Mesothelial cell of epicardium (in vitro differentiated cells): ENCODE results near the gene IFIT3. TPM values are rescaled to one million over a fixed set of nuclear protein-coding genes. Genes with fewer than 3 reads are reported as not detected.
"Not testable (repeated sequence)": the region's sequence is repeated elsewhere in the genome, so short reads cannot be mapped to it uniquely, and the experiment has no call there.

Experiments
- DNase-seq, 2 experiments: peaks; one replicate each; pipeline ENCODE4 v3.0.0; 2021; ENCODE audit warnings: low spot score in 2 of 2; ENCODE audit not compliant: unreplicated experiment in 2 of 2
- H3K27ac Mint-ChIP-seq: 2 replicates; pipeline ENCODE4 v1.8.0; 2021; ENCODE audit warnings: mixed read lengths
- H3K27me3 Mint-ChIP-seq: 2 replicates; pipeline ENCODE4 v1.8.0; 2021; ENCODE audit warnings: low read depth, mixed read lengths
- H3K36me3 Mint-ChIP-seq: 2 replicates; pipeline ENCODE4 v1.8.0; 2021; ENCODE audit warnings: mixed read lengths
- H3K4me1 Mint-ChIP-seq: 2 replicates; pipeline ENCODE4 v1.8.0; 2021; ENCODE audit warnings: mixed read lengths
- H3K4me3 Mint-ChIP-seq: 2 replicates; pipeline ENCODE4 v1.8.0; 2021; ENCODE audit warnings: mild to moderate bottlenecking, moderate library complexity, mixed read lengths
- H3K9me3 Mint-ChIP-seq: 2 replicates; pipeline ENCODE4 v1.8.0; 2021; ENCODE audit warnings: mixed read lengths
- CTCF ChIP-seq: fragments of 200-600 bp; sonication (generic); IDR thresholded peaks from one replicate; pipeline ENCODE4 v1.5.0; 2021; ENCODE audit warnings: antibody characterized with exemption; ENCODE audit not compliant: unreplicated experiment
- total RNA-seq: library from RNA; stranded (reverse); gene quantifications from 3 replicates; pipeline ENCODE4 v1.2.1, GENCODE V29; 2021

The IFIT3 gene
- total RNA-seq, 1 donor from 2014 or later = 17.8 TPM

- H3K4me1 Mint-ChIP-seq = peaks cover 75% of the 10 kb centered on the region
- no peak for TF ChIP-seq CTCF
- H3K27me3 Mint-ChIP-seq = no peaks in the 10 kb centered on the region
Measured at GRCh38 chr10:89347701-89348457, 20.1 kb downstream of the IFIT3 start.

GRCh38 chr10:89348481-89348880 lies 20.7 kb downstream of the IFIT3 start:
- Mint-ChIP-seq H3K4me3 (no peak overlapping the region), H3K4me1 (peaks cover 72% of the 10 kb centered on the region), H3K9me3 (no peaks in the 10 kb centered on the region), H3K27ac (peak overlapping the region; percentile 77), H3K27me3 (no peaks in the 10 kb centered on the region), H3K36me3 (peaks cover 2% of the 10 kb centered on the region)
- DNase-seq = no peak
- TF ChIP-seq CTCF = no peak

More at GRCh38 chr10:89347701-89348457, 20.1 kb downstream of the IFIT3 start:
- Mint-ChIP-seq H3K9me3 (no peaks in the 10 kb centered on the region), H3K36me3 (no peaks in the 10 kb centered on the region), H3K27ac (peak overlapping the region; percentile 77), H3K4me3 (no peak overlapping the region)
- DNase-seq = no peak

- Mint-ChIP-seq H3K27me3 (no peaks in the 10 kb centered on the region), H3K9me3 (peaks cover 2% of the 10 kb centered on the region), H3K36me3 (peaks cover 4% of the 10 kb centered on the region), H3K4me3 (no peak overlapping the region), H3K4me1 (peaks cover 71% of the 10 kb centered on the region), H3K27ac (peak overlapping the region; percentile 77)
- no peak for DNase-seq
- TF ChIP-seq CTCF = no peak
Measured at GRCh38 chr10:89348975-89349374, 21.2 kb downstream of the IFIT3 start.

GRCh38 chr10:89350631-89351315 lies 23.0 kb downstream of the IFIT3 start:
- H3K4me3 Mint-ChIP-seq, DNase-seq, H3K27me3 Mint-ChIP-seq, H3K9me3 Mint-ChIP-seq, H3K36me3 Mint-ChIP-seq: not testable (repeated sequence)
- Mint-ChIP-seq H3K27ac (peak overlapping the region; percentile 100), H3K4me1 (peaks cover 65% of the 10 kb centered on the region)

- DNase-seq = no peak
- Mint-ChIP-seq H3K9me3 (peaks cover 6% of the 10 kb centered on the region), H3K27ac (peak overlapping the region; percentile 100)
Measured at GRCh38 chr10:89351412-89351779, 23.6 kb downstream of the IFIT3 start.

More at GRCh38 chr10:89351412-89351779, 23.6 kb downstream of the IFIT3 start:
- Mint-ChIP-seq H3K36me3 (peaks cover 7% of the 10 kb centered on the region), H3K4me1 (peaks cover 63% of the 10 kb centered on the region), H3K27me3 (no peaks in the 10 kb centered on the region), H3K4me3 (no peak overlapping the region)
- no peak for TF ChIP-seq CTCF
